Measurements from ENCODE around the gene PLPP6. TPM values are rescaled to one million over a fixed set of nuclear protein-coding genes. Genes with fewer than 3 reads are reported as not detected.

Gene PLPP6
- total RNA-seq, 1 experiment from 2014 or later, result 13.4 TPM

- ATAC-seq, result no peak
- peak overlapping the region; percentile 51; the same call in 1 of the 2 replicates for H3K27ac Mint-ChIP-seq
- ChIA-PET POLR2A (interaction anchor here (3.4 kb wide), 1 partner anchor 16 kb away, joined by 14 read pairs; the partner anchor contains the start of gene CDC37L1), CTCF (interaction anchor here (1.0 to 1.8 kb wide), 4 partner anchors 16 to 276 kb away, joined by 3 to 13 read pairs (median 7); partner anchors contain the start of genes AK3 and CDC37L1)
- peaks cover 5% of the 10 kb centered on the region; the same call in 1 of the 2 replicates for H3K9me3 Mint-ChIP-seq
- no peak for DNase-seq (ENCODE audit: low spot score)
- peaks cover 5% of the 10 kb centered on the region for H3K36me3 Mint-ChIP-seq
- peaks cover 57% of the 10 kb centered on the region for H3K4me1 Mint-ChIP-seq
- H3K4me3 Mint-ChIP-seq, result peak overlapping the region; percentile 82
- TF ChIP-seq NFE2L1 (CRISPR knock-in tag; IDR thresholded peaks at IDR 0.05), result no peak
- TF ChIP-seq GABPB1 (CRISPR knock-in tag; IDR thresholded peaks at IDR 0.05), result 0 out of 2 replicates have a peak, but pooled peaks have one; percentile 34
- H3K27me3 Mint-ChIP-seq (ENCODE audit: low read depth), result no peaks in the 10 kb centered on the region; the same call in 1 of the 2 replicates
Measured at GRCh38 chr9:4662989-4663792, 1.1 kb downstream of the PLPP6 start.

DNA sequence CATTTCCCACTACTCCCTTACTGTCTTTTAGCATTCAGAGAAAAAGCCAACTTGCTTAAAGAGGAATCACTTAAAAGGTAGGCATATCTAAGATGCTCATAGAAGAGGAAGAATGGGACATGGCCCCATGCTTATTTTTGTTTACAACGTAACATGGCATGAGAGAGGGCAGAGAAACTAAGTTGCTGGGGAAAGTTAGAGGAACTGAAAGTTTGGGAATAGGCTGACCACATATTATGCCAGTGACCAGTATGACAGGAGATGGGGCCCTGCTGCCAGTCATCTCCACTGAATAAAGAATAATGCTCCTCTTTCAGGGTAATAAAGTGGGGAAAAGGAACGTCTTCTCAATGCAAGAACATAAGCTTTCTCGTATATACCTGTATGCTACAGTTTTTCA, 1.9 kb downstream of the PLPP6 start:
- H3K27me3 Mint-ChIP-seq (ENCODE audit: low read depth), result no peaks in the 10 kb centered on the region; the same call in 1 of the 2 replicates
- DNase-seq (ENCODE audit: low spot score) (no peak), ATAC-seq (no peak)
- TF ChIP-seq ZNF121 (CRISPR knock-in tag; IDR thresholded peaks at IDR 0.05) (no peak), ATF1 (CRISPR knock-in tag; IDR thresholded peaks at IDR 0.05) (no peak), ZNF396 (CRISPR knock-in tag; IDR thresholded peaks at IDR 0.05; ENCODE audit: borderline replicate concordance) (no peak), STAT6 (CRISPR knock-in tag; conservative IDR thresholded peaks at IDR 0.05; ENCODE audit: low read depth) (no peak)
- peaks cover 5% of the 10 kb centered on the region for H3K36me3 Mint-ChIP-seq
- H3K27ac Mint-ChIP-seq, result no peak overlapping the region
- POLR2A ChIA-PET, result interaction anchor here (3.4 kb wide), 1 partner anchor 16 kb away, joined by 14 read pairs; the partner anchor contains the start of gene CDC37L1
- CTCF ChIA-PET, result interaction anchor here (2.4 kb wide), 1 partner anchor 79 kb away, joined by 8 read pairs; no protein-coding TSS in a partner anchor
- H3K4me3 Mint-ChIP-seq, result peak overlapping the region; percentile 82
- H3K4me1 Mint-ChIP-seq, result peaks cover 59% of the 10 kb centered on the region
- peaks cover 5% of the 10 kb centered on the region; the same call in 1 of the 2 replicates for H3K9me3 Mint-ChIP-seq

DNA sequence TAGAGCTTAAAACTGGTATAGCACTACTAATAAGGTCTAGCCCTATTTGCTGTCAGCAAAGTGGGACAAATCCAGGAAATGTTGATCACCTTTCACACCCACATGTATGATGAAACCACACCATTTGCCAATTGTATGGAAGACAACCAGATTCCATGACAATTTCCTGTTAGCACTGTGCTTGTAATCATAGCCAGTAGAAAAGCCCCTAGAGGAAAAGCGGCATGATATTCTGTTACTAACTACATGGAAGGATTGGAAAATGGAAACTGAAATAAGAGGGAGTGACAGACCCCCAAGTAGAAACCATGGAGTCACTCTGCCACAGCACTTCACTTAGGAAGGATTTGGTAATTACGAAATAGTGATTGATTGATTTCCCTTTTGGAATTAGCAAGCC, 3.3 kb downstream of the PLPP6 start:
- DNase-seq (ENCODE audit: low spot score) (no peak), ATAC-seq (no peak)
- CTCF ChIA-PET, result interaction anchor here (0.6 to 2.4 kb wide), 6 partner anchors 9 to 279 kb away, joined by 3 to 8 read pairs (median 4); partner anchors contain the start of gene CDC37L1
- peaks cover 1% of the 10 kb centered on the region; the same call in 1 of the 2 replicates for H3K9me3 Mint-ChIP-seq
- peaks cover 60% of the 10 kb centered on the region for H3K4me1 Mint-ChIP-seq
- TF ChIP-seq ZNF317 (CRISPR knock-in tag; IDR thresholded peaks at IDR 0.05; ENCODE audit: borderline replicate concordance, low read depth) (no peak), E2F1 (CRISPR knock-in tag; IDR thresholded peaks at IDR 0.05) (no peak), AFF4 (CRISPR knock-in tag; IDR thresholded peaks at IDR 0.05; ENCODE audit: borderline replicate concordance) (no peak), TCF7 (CRISPR knock-in tag; IDR thresholded peaks at IDR 0.05; ENCODE audit: low read depth) (no peak)
- TF ChIP-seq, protein P1, sequence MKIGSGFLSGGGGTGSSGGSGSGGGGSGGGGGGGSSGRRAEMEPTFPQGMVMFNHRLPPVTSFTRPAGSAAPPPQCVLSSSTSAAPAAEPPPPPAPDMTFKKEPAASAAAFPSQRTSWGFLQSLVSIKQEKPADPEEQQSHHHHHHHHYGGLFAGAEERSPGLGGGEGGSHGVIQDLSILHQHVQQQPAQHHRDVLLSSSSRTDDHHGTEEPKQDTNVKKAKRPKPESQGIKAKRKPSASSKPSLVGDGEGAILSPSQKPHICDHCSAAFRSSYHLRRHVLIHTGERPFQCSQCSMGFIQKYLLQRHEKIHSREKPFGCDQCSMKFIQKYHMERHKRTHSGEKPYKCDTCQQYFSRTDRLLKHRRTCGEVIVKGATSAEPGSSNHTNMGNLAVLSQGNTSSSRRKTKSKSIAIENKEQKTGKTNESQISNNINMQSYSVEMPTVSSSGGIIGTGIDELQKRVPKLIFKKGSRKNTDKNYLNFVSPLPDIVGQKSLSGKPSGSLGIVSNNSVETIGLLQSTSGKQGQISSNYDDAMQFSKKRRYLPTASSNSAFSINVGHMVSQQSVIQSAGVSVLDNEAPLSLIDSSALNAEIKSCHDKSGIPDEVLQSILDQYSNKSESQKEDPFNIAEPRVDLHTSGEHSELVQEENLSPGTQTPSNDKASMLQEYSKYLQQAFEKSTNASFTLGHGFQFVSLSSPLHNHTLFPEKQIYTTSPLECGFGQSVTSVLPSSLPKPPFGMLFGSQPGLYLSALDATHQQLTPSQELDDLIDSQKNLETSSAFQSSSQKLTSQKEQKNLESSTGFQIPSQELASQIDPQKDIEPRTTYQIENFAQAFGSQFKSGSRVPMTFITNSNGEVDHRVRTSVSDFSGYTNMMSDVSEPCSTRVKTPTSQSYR (CRISPR knock-in tag; IDR thresholded peaks at IDR 0.05), result no peak
- H3K27ac Mint-ChIP-seq, result no peak overlapping the region
- POLR2A ChIA-PET, result interaction anchor here (0.6 to 2.3 kb wide), 3 partner anchors 8 to 76 kb away, joined by 3 to 13 read pairs (median 3); partner anchors contain the start of genes AK3 and CDC37L1
- peak overlapping the region; percentile 82 for H3K4me3 Mint-ChIP-seq
- peaks cover 2% of the 10 kb centered on the region; the same call in 1 of the 2 replicates for H3K36me3 Mint-ChIP-seq
- no peaks in the 10 kb centered on the region; the same call in 1 of the 2 replicates for H3K27me3 Mint-ChIP-seq (ENCODE audit: low read depth)
